Right lobe of liver (tissue), 6 donors: ENCODE measurements around the gene SDC4. TPM values are rescaled to one million over a fixed set of nuclear protein-coding genes. Genes with fewer than 3 reads are reported as not detected.

ENCODE experiments used
- ATAC-seq, 4 donors: fragments of 200-7000 bp; cut with Tn5 transposase; one replicate each; pipeline ENCODE4 v1.9.1; 2020; ENCODE audit warnings: mild to moderate bottlenecking in 4 of 4, moderate library complexity in 4 of 4
- DNase-seq, 3 donors: peaks; one replicate each; pipeline ENCODE4 v3.0.0-alpha.2; 2020
- H3K27ac ChIP-seq, 3 donors: fragments of 200-600 bp; one replicate each; pipeline ENCODE4 v1.8.0; 2022
- H3K27me3 ChIP-seq, 2 donors: fragments of 200-600 bp; one replicate each; pipeline ENCODE4 v1.8.0; 2022
- H3K36me3 ChIP-seq, 4 donors: fragments of 200-600 bp; sonication (generic) in 1 of 4; one replicate each; pipeline versions ENCODE4 v1.5.1 to v1.8.0; 2017 to 2022; ENCODE audit warnings: control low read depth in 1 of 4
- H3K4me1 ChIP-seq, 4 donors: fragments of 200-600 bp; sonication (generic) in 1 of 4; one replicate each; pipeline versions ENCODE4 v1.5.1 to v1.8.0; 2017 to 2022; ENCODE audit warnings: control low read depth in 1 of 4
- H3K4me3 ChIP-seq, 3 donors: fragments of 200-600 bp; one replicate each; pipeline ENCODE4 v1.8.0; 2022
- H3K9me3 ChIP-seq, 4 donors: fragments of 200-600 bp; sonication (generic) in 1 of 4; one replicate each; pipeline versions ENCODE4 v1.5.1 to v1.8.0; 2017 to 2022; ENCODE audit warnings: control low read depth in 1 of 4
- POLR2A ChIP-seq: fragments of 450-650 bp; IDR thresholded peaks from one replicate; pipeline ENCODE4 v1.6.1; 2017; ENCODE audit warnings: antibody characterized with exemption, mild to moderate bottlenecking
- WGBS: methylation state at CpG from one replicate; pipeline ENCODE4 v1.1.6; 2018; ENCODE audit warnings: low coverage, low lambda C conversion rate; ENCODE audit not compliant: insufficient coverage; ENCODE audit errors: missing lambda C conversion rate; 5-methylcytosine and 5-hydroxymethylcytosine counted together
- intact Hi-C, 2 donors: fragments of 100-400 bp; cut with DNase I; formaldehyde crosslinking; loops; one replicate each; pipeline versions ENCODE4 v1.11.2 to v1.14.1; 2022
- total RNA-seq, 6 experiments: library from RNA; depleted of rRNA in 2 of 6; stranded (reverse); fragments of >200 nt in 2 of 6; fragmentation: NEBNext Ultra II Directional in 3 of 6; extraction: Animal tissue kit (Norgen Biotek cat#: 25700) in 3 of 6; gene quantifications; one replicate each; pipeline versions ENCODE4 v1.1.0 to v1.2.4, GENCODE V29; 2016 to 2023
- TF ChIP-seq, protein P1 (sequence below), 4 donors: fragments of 200-600 bp in 3 of 4; fragments of 450-650 bp in 1 of 4; IDR thresholded peaks; one replicate each; pipeline versions ENCODE4 v1.5.1 to v1.8.0; 2016 to 2022; ENCODE audit warnings: antibody characterized with exemption in 4 of 4, mild to moderate bottlenecking in 2 of 4
- donor health status: DM: no; HTN: yes; CAD: no.
- donor health status: DM: no; HTN: no; CAD: no.
- donor health status: DM: no; HTN: no; CAD: no.
- donor health status: DM: no; HTN: yes; CAD: no.
- donor health status: DM: no; HTN: yes; CAD: no.

The SDC4 gene
- total RNA-seq, 6 experiments from 2014 or later: 84.3 to 373 (median 116) TPM

DNA sequence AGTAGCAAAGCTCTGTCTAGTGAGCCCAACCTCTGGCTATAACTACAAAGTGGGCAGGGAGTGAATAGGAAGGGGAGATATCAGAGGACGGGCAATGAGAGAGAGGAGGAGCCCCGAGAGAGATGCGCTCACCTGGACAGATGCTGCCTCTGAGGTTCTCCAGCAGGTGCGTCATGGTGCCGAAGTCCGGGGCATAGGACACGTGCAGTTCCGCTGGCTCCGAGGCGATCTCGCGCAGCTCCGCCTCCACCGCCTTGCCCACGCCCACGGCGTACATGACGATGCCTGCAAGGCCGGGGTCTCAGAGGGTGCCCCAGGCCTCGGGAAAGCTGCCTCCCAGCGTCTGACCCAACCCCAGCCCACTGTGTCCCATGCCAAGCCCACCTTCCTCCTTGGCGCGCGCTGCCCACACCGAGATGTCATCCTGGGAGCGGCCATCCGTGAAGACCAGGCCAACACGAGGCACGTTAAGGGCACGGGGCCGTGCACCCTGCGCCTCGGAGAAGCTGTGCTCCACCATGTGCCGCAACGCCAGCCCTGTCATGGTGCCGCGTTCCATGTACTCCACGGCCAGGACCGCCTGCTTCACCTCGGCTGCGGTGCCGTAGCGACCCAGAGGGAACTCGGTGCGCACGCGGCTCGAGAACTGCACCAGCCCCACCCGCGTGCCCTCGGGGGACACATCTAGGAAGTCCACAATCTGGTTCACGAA lies 50.3 kb downstream of the SDC4 start:
- no peak overlapping the region for H3K4me3 ChIP-seq
- TF ChIP-seq POLR2A: no peak
- TF ChIP-seq, protein P1, sequence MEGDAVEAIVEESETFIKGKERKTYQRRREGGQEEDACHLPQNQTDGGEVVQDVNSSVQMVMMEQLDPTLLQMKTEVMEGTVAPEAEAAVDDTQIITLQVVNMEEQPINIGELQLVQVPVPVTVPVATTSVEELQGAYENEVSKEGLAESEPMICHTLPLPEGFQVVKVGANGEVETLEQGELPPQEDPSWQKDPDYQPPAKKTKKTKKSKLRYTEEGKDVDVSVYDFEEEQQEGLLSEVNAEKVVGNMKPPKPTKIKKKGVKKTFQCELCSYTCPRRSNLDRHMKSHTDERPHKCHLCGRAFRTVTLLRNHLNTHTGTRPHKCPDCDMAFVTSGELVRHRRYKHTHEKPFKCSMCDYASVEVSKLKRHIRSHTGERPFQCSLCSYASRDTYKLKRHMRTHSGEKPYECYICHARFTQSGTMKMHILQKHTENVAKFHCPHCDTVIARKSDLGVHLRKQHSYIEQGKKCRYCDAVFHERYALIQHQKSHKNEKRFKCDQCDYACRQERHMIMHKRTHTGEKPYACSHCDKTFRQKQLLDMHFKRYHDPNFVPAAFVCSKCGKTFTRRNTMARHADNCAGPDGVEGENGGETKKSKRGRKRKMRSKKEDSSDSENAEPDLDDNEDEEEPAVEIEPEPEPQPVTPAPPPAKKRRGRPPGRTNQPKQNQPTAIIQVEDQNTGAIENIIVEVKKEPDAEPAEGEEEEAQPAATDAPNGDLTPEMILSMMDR (IDR thresholded peaks at IDR 0.05): no peak
- ATAC-seq (no peak), DNase-seq (no peak)
- H3K27ac ChIP-seq: no peak overlapping the region
- intact Hi-C loops: no loop called here
- H3K36me3 ChIP-seq: no peaks in the 10 kb centered on the region
- H3K27me3 ChIP-seq: peaks cover 0 to 5% of the 10 kb centered on the region in 2 donors
- H3K4me1 ChIP-seq: peaks cover 0 to 9% (median 3%) of the 10 kb centered on the region in 4 donors
- WGBS: 94% methylated on average over 9 of the region's 52 CpGs
- no peaks in the 10 kb centered on the region for H3K9me3 ChIP-seq

DNA sequence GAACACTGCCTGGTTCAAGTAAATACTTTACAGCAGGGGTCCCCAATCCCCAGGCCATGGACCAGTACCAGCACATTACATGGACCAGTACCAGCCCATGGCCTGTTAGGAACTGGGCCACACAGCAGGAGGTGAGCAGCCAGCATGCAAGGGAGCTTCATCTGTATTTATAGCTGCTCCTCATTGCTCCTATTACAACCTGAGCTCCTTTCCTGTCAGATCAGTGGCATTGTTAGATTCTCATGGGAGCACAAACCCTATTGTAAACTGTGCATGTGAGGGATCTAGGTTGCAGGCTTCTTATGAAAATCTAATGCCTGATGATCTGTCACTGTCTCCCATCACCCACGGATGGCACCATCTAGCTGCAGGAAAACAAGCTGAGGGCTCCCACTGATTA lies 53.6 kb downstream of the SDC4 start:
- WGBS: 83% methylated on average over 1 of the region's 1 CpG
- no peak overlapping the region for H3K27ac ChIP-seq
- peaks cover 0 to 9% (median 3%) of the 10 kb centered on the region in 4 donors for H3K4me1 ChIP-seq
- no peaks in the 10 kb centered on the region for H3K9me3 ChIP-seq
- ATAC-seq (no peak), DNase-seq (no peak)
- H3K36me3 ChIP-seq: no peaks in the 10 kb centered on the region
- H3K27me3 ChIP-seq: peaks cover 0 to 6% of the 10 kb centered on the region in 2 donors
- intact Hi-C loops: no loop called here
- TF ChIP-seq POLR2A: no peak
- TF ChIP-seq, protein P1 (IDR thresholded peaks at IDR 0.05): no peak
- H3K4me3 ChIP-seq: no peak overlapping the region

DNA sequence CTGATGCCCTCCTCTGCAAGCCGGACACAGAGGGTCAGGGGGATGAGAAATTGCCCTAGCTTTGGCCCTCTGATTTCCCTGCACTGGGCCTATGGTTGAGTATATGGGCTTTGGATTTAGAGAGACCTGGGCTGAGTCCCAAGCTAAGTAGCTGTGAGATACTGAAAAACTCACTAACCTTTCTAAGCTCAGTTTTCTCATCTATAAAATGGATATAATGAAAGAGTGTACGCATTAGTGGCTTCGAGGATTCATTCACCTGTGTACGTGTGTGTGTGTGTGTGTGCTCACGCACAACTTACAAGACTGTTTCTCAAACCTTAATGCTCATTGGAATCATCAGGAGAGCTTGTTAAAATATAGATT lies 54.2 kb downstream of the SDC4 start:
- ATAC-seq: no peak
- Histone ChIP-seq H3K36me3 (no peaks in the 10 kb centered on the region), H3K4me3 (peak overlapping the region in 1 of 3 donors; percentile 47), H3K27ac (no peak overlapping the region), H3K4me1 (peaks cover 0 to 9% (median 3%) of the 10 kb centered on the region in 4 donors), H3K9me3 (no peaks in the 10 kb centered on the region), H3K27me3 (peaks cover 0 to 6% of the 10 kb centered on the region in 2 donors)
- WGBS: 50% methylated on average over 5 of the region's 5 CpGs
- TF ChIP-seq POLR2A: no peak
- TF ChIP-seq, protein P1 (IDR thresholded peaks at IDR 0.05): peak in 1 of 4 donors; percentile 1
- DNase-seq: no peak
- intact Hi-C loops: no loop called here

DNA sequence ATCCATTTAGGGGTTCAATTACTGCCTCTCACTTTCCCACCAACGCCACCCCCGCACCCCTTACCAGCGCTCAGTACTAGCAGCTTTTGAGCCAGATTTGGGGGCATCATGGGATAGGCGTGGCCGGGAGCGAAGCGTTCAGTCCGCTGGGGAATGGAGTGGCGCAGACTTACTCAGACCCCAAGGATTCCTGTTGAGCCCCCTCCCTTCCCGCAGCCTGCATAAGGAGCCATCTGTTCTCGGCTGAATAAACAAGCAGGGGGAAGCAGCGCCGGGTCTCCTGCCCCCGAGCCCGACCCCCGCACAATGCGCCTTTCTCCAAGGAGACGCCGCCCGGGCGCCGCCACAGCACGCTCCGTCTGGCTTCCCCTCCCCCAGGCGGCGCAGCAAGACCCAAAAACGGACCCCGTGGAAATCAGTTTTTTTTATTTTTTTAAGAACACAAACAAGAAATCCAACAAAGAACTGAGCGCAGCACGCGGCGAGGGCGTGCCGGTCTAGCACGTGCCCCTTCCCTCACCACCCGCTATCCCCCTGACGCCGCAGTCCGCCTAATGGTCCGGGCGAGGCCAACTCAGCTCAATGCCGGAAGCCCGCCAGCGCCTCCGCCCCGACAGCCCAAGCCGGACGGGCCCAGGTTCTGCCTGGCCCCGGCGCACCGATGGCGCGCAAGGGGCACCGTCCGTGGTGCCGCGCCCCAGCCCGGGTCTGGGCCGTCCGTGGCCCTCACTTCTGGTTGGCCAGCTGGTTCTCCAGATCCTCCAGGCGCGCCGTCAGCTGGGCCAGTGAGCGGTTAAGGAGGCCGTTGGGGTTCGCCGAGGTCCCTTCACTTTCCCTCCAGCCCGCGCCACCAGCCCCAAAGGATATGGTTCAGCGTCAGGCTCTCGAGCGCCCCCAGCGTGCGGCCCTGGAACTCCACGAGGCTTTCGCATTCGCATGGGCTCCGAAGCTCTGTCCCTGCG lies 54.9 kb downstream of the SDC4 start:
- H3K36me3 ChIP-seq: no peaks in the 10 kb centered on the region
- peaks cover 0 to 9% (median 3%) of the 10 kb centered on the region in 4 donors for H3K4me1 ChIP-seq
- TF ChIP-seq, protein P1 (IDR thresholded peaks at IDR 0.05): peak; percentile 78 to 96 (median 92)
- TF ChIP-seq POLR2A: no peak
- no peaks in the 10 kb centered on the region for H3K9me3 ChIP-seq
- peak; percentile 80 to 86 (median 82) for DNase-seq
- H3K4me3 ChIP-seq: peak overlapping the region; percentile 44 to 51 (median 47)
- intact Hi-C loops: no loop called here
- ATAC-seq: peak; percentile 89 to 93 (median 92)
- WGBS: 3% methylated on average over 35 of the region's 79 CpGs
- H3K27me3 ChIP-seq: peaks cover 0 to 6% of the 10 kb centered on the region in 2 donors
- no peak overlapping the region for H3K27ac ChIP-seq
